ENCODE data around the gene JAZF1. TPM values are rescaled to one million over a fixed set of nuclear protein-coding genes. Genes with fewer than 3 reads are reported as not detected.
"Not testable (repeated sequence)": the region's sequence is repeated elsewhere in the genome, so short reads cannot be mapped to it uniquely, and the experiment has no call there.

The JAZF1 gene
- total RNA-seq, 1 experiment from 2014 or later: 18.8 TPM

- no peak for DNase-seq (ENCODE audit: low spot score)
These were observed 267.8 kb downstream of the JAZF1 start for GRCh38 chr7:27912751-27913150.

GRCh38 chr7:27911920-27912319 is 268.7 kb downstream of the JAZF1 start:
- no peak for DNase-seq (ENCODE audit: low spot score)

DNA sequence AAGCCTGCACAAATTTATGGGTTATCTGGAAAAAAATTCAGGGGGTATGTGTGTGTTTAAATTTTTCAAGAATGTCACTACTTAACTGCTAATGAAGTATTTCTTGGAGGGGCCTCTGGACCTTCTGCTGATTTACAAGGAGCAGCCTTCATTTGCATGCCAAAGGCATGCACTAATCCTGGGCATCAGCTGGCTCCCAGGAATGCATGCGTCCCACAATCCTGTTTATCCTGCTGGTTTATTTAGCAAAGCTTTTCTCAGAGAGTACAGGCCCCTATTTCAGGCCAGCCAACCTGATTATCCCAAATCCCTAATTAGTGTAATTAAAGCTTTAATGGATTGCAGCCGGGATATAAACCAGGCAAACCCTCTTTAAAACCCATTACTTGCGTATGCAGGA is 270.3 kb downstream of the JAZF1 start:
- no peak for DNase-seq (ENCODE audit: low spot score)

- no peak for DNase-seq (ENCODE audit: low spot score)
These were observed 271.9 kb downstream of the JAZF1 start for GRCh38 chr7:27908534-27909165.

- DNase-seq (ENCODE audit: low spot score): no peak
These were observed 274.1 kb downstream of the JAZF1 start for GRCh38 chr7:27906385-27907091.

- no peak for DNase-seq (ENCODE audit: low spot score)
These were observed 274.6 kb downstream of the JAZF1 start for GRCh38 chr7:27905951-27906350.

DNA sequence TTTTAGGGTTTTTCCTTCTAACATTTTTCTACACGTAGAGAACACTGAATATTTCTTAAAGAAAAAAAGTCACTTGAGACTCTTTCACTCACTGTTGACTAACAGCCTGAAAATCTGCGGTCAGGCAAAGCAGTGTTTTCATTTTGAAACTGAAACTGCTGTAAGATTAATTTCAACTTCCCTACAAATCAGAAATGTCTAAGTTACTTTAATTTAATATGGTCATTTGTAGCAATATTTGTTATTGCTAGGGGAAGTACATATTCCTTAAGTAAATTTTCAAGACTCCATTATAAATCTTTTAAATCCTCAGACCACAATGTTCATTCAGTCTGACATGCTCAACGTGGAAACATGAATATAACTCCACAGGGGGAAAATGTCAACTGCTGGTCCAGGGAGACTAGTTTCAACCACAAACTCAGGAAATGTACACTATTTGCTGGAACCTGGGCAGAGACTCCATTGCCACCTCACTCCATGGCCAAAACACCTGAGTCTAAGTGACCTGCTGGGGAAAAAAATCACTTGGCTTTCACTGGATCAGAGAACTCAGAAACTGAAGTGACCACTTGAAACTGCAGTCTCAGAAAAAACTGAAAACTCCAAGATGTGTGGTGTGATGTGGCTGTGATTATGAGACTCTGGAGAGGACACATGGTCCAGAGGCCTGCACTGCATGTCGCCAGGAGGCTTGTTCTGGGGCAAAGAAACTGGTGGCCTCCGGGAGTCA is 279.4 kb downstream of the JAZF1 start:
- DNase-seq (ENCODE audit: low spot score): peak; percentile 62

- no peak for DNase-seq (ENCODE audit: low spot score)
These were observed 280.6 kb downstream of the JAZF1 start for GRCh38 chr7:27900006-27900405.

GRCh38 chr7:27899601-27900000 is 281.0 kb downstream of the JAZF1 start:
- DNase-seq (ENCODE audit: low spot score): no peak

- DNase-seq (ENCODE audit: low spot score): no peak
These were observed 283.2 kb downstream of the JAZF1 start for GRCh38 chr7:27897441-27897847.

GRCh38 chr7:27897001-27897400 is 283.6 kb downstream of the JAZF1 start:
- no peak for DNase-seq (ENCODE audit: low spot score)

DNA sequence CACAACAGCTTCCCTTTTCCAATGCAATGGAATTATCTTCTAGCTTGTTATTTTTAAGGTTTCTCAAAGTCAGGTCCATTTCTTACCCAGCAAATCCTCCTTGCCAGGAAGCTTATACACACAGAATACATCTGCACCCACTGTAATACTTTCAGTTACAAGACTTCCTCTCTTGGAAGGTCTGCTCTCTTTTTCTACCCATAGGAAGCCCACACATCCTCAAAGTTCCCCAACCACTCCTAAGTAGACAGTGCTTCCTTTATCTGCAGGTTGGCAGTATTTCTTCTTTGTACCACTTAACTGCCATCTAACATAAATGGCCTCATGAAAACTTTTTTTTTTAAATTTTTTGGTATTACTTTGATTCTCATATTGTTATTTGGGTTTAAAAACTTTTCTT is 285.0 kb downstream of the JAZF1 start:
- DNase-seq (ENCODE audit: low spot score): no peak

DNA sequence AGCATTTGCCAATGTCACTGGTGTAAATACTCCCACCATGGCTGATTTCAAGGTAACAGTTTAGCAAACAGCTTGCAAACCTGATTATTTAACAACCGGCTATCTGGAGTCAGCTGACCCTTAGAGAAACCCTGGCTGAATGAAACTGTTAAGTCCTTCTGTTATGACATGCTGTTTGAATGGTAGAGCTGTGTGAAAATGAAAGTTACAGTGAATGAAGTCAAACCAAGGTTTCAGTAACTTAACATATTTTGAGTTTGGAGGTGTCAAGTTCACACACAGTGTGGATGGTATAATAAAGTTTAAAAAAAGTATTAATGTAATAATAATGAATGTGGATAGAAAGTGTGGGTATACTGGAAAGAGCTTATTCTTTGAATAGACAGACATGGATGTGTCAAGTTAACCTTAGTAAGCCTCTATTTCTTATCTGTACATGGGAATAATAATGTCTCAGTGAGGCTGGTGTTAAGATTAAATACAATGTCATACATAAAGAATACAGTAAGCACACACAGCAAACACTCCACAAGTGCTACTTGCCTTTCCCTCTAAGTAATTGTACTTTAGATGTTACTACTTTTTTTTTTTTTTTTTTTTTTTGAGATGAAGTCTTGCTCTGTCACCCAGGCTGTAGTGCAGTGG is 290.3 kb downstream of the JAZF1 start:
- no peak for DNase-seq (ENCODE audit: low spot score)

- no peak for DNase-seq (ENCODE audit: low spot score)
These were observed 290.8 kb downstream of the JAZF1 start for GRCh38 chr7:27889800-27890199.

GRCh38 chr7:27888736-27889135 is 291.9 kb downstream of the JAZF1 start:
- no peak for DNase-seq (ENCODE audit: low spot score)

DNA sequence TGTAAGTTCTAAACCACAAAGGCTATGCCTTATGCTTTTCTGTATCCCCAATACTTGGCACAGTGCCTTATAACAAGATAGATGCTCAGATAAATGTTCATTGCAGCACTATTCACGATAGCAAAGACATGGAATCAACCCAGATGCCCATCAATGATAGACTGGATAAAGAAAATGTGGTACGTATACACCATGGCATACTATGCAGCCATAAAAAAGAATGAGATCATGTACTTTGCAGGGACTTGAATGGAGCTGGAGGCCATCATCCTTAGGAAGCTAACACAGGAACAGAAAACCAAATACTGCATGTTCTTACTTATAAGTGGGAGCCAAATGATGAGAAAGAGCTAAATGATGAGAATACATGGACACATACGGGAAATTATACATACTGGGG is 293.9 kb downstream of the JAZF1 start:
- not testable (repeated sequence) for DNase-seq (ENCODE audit: low spot score)

DNA sequence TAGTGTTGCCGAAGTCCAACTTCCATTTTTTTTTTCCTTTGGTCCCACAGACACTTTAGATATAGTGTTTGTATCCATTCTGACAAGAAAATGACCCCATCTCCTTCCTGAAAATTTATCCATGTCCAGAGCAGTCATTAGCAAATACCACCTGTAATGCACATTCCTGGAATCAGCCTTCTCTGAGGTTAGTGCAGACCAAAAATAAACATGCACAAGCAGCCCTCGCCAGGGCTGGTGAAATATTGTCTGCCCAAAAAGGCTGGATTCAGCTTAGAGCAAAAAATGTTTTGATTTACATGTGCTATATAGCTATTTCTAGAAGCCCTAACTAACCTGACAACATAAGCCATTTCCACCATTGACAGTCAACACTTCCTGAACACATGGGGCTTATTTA is 294.9 kb downstream of the JAZF1 start:
- no peak for DNase-seq (ENCODE audit: low spot score)

- DNase-seq (ENCODE audit: low spot score): no peak
These were observed 296.9 kb downstream of the JAZF1 start for GRCh38 chr7:27883696-27884095.

DNA sequence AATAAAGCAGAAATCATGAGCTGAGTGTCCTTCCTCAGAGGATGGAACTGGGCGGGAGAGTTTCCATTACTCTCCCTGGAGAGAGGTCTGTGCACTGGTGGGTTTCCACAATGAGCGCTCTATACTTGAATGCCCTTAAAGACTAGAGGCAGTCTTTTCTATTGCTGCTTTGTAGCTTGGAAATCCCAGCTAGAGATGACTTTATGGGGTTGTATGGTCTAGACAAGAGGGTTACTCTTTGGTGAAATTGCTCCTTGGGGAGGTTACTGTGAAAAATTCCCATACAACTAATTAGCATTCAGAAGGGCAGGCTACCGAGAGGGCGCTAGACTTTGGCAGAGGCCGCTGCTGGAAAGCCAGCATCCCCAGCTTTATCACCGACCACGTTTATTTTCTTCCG is 303.8 kb downstream of the JAZF1 start:
- no peak for DNase-seq (ENCODE audit: low spot score)

DNA sequence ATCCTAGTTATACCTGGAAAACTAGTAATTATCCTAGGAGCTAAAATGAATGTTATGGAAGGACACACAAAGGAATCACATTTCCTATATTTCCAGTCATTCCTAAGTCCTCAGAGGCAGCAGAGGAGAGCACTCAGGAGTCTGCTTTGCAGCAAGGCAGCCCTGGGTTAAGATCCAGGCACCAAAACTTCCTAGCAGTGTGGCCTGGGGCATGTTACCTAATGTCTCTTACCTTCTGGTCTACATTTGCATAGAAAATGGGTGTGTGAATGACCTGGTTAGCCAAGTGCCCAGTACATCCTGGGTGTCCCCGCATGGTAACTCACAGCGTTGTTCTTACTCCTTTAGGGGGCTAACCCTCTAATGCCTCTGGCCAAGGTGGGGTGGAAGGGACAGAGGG is 304.8 kb downstream of the JAZF1 start:
- DNase-seq (ENCODE audit: low spot score): no peak

DNA sequence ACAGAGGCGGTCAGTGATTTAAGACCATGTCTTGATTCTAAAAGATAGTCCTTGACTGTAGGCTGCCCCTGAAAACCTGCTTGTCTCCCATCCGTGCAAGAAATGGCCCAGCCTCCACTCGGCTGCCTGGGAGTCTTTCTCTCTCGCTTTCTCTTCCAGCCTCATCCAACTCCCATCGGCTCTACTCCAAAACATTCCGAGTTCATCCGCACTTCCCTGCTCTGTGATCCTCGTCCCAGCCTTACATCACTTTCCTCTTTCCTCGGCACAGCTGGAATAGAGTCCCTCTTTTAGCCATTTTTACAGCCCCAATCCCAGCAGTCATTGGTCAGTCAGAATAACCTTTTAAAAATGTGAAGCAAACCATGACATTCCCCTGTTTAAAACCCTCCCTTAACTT is 305.5 kb downstream of the JAZF1 start:
- DNase-seq (ENCODE audit: low spot score): no peak
